Pancreas (tissue), 10 donors: Measurements from ENCODE around the gene ZNHIT6. TPM values are rescaled to one million over a fixed set of nuclear protein-coding genes. Genes with fewer than 3 reads are reported as not detected.

Experiments used
- ATAC-seq, 4 donors: fragments of 200-7000 bp; cut with Tn5 transposase; one replicate each; pipeline versions ENCODE4 v1.8.0 to v1.9.1; 2020; ENCODE audit warnings: mild to moderate bottlenecking in 4 of 4, moderate library complexity in 4 of 4
- DNase-seq, 6 donors: peaks; one replicate each; pipeline ENCODE4 v3.0.0-alpha.2; 2020
- FAIRE-seq: peaks from 2 replicates; lab custom pipeline; 2012; peaks lifted over from hg19 to GRCh38; lab: Jason Lieb, UNC
- H3K27ac ChIP-seq, 4 donors: fragments of 200-600 bp; sonication (generic); 1 replicate in 3 of 4; 2 replicates in 1 of 4; pipeline versions ENCODE4 v1.5.0 to v1.8.0; 2020
- H3K27me3 ChIP-seq, 4 donors: fragments of 200-600 bp; one replicate each; pipeline ENCODE4 v1.8.0; 2021
- H3K36me3 ChIP-seq, 3 donors: fragments of 200-600 bp; sonication (generic) in 1 of 3; one replicate each; pipeline versions ENCODE4 v1.5.0 to v1.8.0; 2020 to 2021
- H3K4me1 ChIP-seq, 3 donors: fragments of 200-600 bp; one replicate each; pipeline ENCODE4 v1.8.0; 2021
- H3K4me3 ChIP-seq, 4 donors: fragments of 200-600 bp; sonication (generic) in 2 of 4; one replicate each; pipeline versions ENCODE4 v1.5.0 to v1.8.0; 2020 to 2021
- H3K9me3 ChIP-seq, 4 donors: fragments of 200-600 bp; one replicate each; pipeline ENCODE4 v1.8.0; 2021
- WGBS, 2 donors: extraction: QIAGEN DNeasy Blood & Tissue Kit; methylation state at CpG; one replicate each; pipeline ENCODE4 v1.1.7; 2013; 5-methylcytosine and 5-hydroxymethylcytosine counted together
- intact Hi-C, 3 donors: fragments of 100-400 bp; cut with DNase I; formaldehyde crosslinking; loops; one replicate each; pipeline versions ENCODE4 v1.11.1 to v1.14.2; 2022
- polyA plus RNA-seq, 2 donors: library from polyadenylated mRNA; stranded (reverse); fragments of 200-250 nt; gene quantifications; one replicate each; pipeline ENCODE4 v1.2.3, GENCODE V29; 2013
- total RNA-seq, 6 donors: library from RNA; stranded (reverse); fragmentation: NEBNext Ultra II Directional in 4 of 6; extraction: Animal tissue kit (Norgen Biotek cat#: 25700) in 4 of 6; gene quantifications; one replicate each; pipeline versions ENCODE4 v1.2.1 to v1.2.4, GENCODE V29; 2021 to 2023
- TF ChIP-seq, protein P1 (sequence below), 4 donors: fragments of 200-600 bp; sonication (generic) in 3 of 4; IDR thresholded peaks; one replicate each; pipeline versions ENCODE4 v1.5.0 to v1.8.0; 2021; ENCODE audit warnings: antibody characterized with exemption in 4 of 4
- donor health status: healthy with polysubstance abuse.
- donor health status: DM: no; HTN: no; CAD: no; lungs with moderate emphysema.
- donor health status: DM: no; HTN: no; CAD: no.
- donor health status: control.
- donor health status: control.
- donor health status: Bipolar disorder and iron deficiency.
- donor health status: DM: yes; HTN: yes; CAD: no.
- donor health status: DM: no; HTN: no; CAD: no.
- donor health status: DM: no; HTN: no; CAD: no.
- donor health status: DM: yes; HTN: yes; CAD: no.

Gene ZNHIT6
- total and polyA plus RNA-seq, 8 donors: 3.0 to 7.5 (median 5.3) TPM

DNA sequence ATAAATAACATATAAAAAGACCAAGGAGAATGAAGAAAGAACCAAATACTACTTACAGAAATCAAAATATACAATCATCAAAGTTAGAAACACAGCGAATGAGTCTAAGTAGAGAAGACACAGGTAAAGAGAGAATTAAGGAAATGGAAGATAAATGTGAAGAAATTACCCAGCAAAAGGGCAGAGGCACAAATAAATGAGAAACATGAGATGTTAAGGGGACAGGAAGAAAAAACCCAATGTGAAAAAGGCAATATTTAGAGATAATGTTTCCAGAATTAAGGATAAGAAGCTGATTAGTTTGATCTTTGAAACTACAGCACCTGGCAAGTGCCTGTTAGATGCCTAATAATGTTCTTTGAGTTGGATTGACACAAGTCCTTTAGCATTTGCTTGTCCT, 86.8 kb downstream of the ZNHIT6 start:
- H3K9me3 ChIP-seq: no peaks in the 10 kb centered on the region
- H3K4me1 ChIP-seq: no peaks in the 10 kb centered on the region
- TF ChIP-seq, protein P1, sequence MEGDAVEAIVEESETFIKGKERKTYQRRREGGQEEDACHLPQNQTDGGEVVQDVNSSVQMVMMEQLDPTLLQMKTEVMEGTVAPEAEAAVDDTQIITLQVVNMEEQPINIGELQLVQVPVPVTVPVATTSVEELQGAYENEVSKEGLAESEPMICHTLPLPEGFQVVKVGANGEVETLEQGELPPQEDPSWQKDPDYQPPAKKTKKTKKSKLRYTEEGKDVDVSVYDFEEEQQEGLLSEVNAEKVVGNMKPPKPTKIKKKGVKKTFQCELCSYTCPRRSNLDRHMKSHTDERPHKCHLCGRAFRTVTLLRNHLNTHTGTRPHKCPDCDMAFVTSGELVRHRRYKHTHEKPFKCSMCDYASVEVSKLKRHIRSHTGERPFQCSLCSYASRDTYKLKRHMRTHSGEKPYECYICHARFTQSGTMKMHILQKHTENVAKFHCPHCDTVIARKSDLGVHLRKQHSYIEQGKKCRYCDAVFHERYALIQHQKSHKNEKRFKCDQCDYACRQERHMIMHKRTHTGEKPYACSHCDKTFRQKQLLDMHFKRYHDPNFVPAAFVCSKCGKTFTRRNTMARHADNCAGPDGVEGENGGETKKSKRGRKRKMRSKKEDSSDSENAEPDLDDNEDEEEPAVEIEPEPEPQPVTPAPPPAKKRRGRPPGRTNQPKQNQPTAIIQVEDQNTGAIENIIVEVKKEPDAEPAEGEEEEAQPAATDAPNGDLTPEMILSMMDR (IDR thresholded peaks at IDR 0.05): no peak
- no peak overlapping the region for H3K4me3 ChIP-seq
- intact Hi-C loops: no loop called here
- FAIRE-seq: no peak
- no peaks in the 10 kb centered on the region for H3K27me3 ChIP-seq
- H3K36me3 ChIP-seq: no peaks in the 10 kb centered on the region
- no peak for DNase-seq
- ATAC-seq: no peak
- H3K27ac ChIP-seq: no peak overlapping the region
- 93 to 94% methylated on average over 1 of the region's 1 CpG for WGBS, 2 donors

DNA sequence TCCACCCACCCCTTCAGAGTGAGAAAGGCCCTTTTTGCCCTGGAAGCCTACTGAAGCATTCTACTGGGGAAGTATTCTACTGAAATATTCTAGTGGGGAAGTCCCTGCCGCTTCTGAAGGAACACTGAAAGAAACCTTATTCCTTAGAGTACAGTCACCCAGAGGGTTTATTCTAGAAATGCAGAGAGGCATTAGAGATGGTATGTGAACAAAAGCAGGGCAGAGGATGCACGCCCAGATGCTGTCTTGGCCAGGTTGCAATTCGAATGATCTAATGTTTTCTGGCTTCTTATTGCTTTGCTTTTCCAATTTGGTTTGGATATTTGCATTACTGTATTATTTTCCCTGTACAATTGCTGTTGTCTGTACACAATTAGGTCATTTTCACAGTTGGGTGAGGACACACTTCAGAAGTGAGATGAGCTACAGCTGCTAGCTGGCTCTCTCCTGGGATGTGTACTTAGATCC, 90.6 kb downstream of the ZNHIT6 start:
- TF ChIP-seq, protein P1 (IDR thresholded peaks at IDR 0.05): no peak
- intact Hi-C loops: no loop called here
- Histone ChIP-seq H3K27me3 (no peaks in the 10 kb centered on the region), H3K4me3 (no peak overlapping the region), H3K4me1 (peaks cover 0 to 3% (median 0%) of the 10 kb centered on the region in 3 donors), H3K27ac (no peak overlapping the region), H3K36me3 (no peaks in the 10 kb centered on the region), H3K9me3 (no peaks in the 10 kb centered on the region)
- 74 to 77% methylated on average over 3 of the region's 3 CpGs for whole genome bisulfite sequencing, 2 donors
- ATAC-seq (no peak), DNase-seq (no peak), FAIRE-seq (no peak)

DNA sequence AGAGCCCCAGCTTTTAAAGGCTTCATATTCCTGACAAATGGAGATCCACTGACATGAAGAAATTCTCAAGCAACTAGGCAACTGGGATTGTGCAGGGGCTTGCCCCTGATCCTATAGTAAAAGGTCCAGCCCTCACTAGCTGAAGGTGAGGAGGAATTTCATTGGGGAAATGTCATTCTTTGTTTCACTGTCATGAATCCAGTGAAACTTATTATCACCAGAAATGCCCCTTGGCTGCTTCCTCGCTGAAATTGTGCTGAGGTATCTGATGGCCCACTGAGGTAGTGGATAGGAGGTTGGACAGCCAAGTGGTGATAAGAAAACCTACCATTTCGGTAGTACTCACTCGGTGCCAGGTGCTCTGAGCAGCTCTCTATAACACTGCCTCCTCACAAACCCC, 91.5 kb downstream of the ZNHIT6 start:
- DNase-seq (no peak), FAIRE-seq (no peak), ATAC-seq (no peak)
- no peak overlapping the region for H3K27ac ChIP-seq
- intact Hi-C loops: no loop called here
- TF ChIP-seq, protein P1 (IDR thresholded peaks at IDR 0.05): no peak
- no peaks in the 10 kb centered on the region for H3K27me3 ChIP-seq
- no peak overlapping the region for H3K4me3 ChIP-seq
- H3K36me3 ChIP-seq: no peaks in the 10 kb centered on the region
- H3K4me1 ChIP-seq: peaks cover 0 to 9% (median 0%) of the 10 kb centered on the region in 3 donors
- H3K9me3 ChIP-seq: no peaks in the 10 kb centered on the region
- WGBS, 2 donors: 87 to 99% methylated on average over 3 of the region's 3 CpGs

DNA sequence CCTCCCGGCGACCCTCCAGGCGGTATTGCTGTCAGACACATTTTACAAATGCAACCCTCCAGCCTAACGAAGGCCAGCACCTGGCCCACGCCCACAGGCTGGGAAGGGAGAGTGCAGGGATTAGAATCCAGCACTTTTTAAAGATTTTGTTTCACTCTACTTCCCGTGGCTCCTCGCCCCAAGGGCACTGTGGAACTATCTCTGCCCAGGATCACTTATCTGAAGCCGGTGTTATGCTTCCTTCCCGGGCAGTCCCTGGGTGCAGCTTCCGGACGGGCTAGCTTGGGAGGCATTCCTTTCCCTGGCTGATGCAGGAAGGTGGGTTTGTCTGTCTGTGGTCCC, 91.9 kb downstream of the ZNHIT6 start:
- TF ChIP-seq, protein P1 (IDR thresholded peaks at IDR 0.05): no peak
- WGBS, 2 donors: 59 to 66% methylated on average over 11 of the region's 11 CpGs
- H3K4me3 ChIP-seq: no peak overlapping the region
- DNase-seq: no peak
- ATAC-seq: no peak
- no peaks in the 10 kb centered on the region for H3K9me3 ChIP-seq
- H3K27me3 ChIP-seq: no peaks in the 10 kb centered on the region
- H3K27ac ChIP-seq: no peak overlapping the region
- intact Hi-C loops: no loop called here
- no peak for FAIRE-seq
- H3K36me3 ChIP-seq: no peaks in the 10 kb centered on the region
- H3K4me1 ChIP-seq: peaks cover 0 to 9% (median 0%) of the 10 kb centered on the region in 3 donors

DNA sequence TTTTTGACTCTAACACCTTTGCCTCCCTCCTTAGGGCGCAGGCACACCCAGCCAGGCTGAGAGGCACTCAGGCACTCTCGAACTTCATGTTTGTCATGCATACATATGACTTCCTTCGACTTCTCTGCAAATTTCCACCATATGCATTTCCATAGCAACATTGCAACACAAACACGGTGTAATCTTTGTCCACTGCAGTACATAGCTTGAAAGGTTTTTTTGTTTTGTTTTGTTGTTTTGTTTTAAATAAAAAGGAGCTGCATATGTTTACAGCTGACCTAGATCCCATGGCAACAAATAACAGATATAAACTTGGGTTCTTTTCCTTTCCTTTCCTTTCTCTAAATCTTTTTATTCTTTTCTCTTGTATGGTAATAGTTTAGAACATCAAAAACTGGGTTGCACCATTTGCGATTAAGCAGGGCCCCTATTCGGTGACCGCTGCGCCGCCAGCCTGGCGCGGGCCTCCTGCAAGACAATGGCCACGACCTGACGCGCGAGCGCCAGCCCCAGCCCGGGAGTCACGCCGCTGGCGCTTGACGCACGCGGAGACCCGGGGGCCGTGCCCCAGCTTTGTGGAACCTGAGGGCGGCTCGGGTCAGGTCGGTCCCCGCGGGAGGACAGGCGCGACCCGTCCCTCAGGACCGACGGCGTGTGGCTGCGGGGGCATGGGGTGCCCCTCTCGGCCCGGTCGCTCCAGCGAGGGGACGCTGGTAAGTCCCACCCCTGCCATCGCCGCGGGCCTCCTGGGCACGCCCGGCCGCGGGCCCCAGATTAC, 92.5 kb downstream of the ZNHIT6 start:
- WGBS, 2 donors: 51 to 54% methylated on average over 49 of the region's 49 CpGs
- FAIRE-seq (no peak), ATAC-seq (no peak), DNase-seq (peak in 2 of 6 donors; percentile 53 to 67)
- Histone ChIP-seq H3K27ac (no peak overlapping the region), H3K36me3 (no peaks in the 10 kb centered on the region), H3K4me3 (no peak overlapping the region), H3K9me3 (no peaks in the 10 kb centered on the region), H3K4me1 (peaks cover 0 to 9% (median 0%) of the 10 kb centered on the region in 3 donors), H3K27me3 (no peaks in the 10 kb centered on the region)
- TF ChIP-seq, protein P1 (IDR thresholded peaks at IDR 0.05): no peak
- intact Hi-C loops: no loop called here
